HG03521 (cell line): ENCODE measurements around the gene STX16.
"Not testable (repeated sequence)": the region's sequence is repeated elsewhere in the genome, so short reads cannot be mapped to it uniquely, and the experiment has no call there.

Experiments
- ATAC-seq: cut with Tn5 transposase; IDR thresholded peaks from one replicate; pipeline ENCODE4 v1.9.1; 2021; ENCODE audit warnings: mild to moderate bottlenecking, moderate library complexity; ENCODE audit not compliant: unreplicated experiment

The STX16 gene

GRCh38 chr20:58635279-58635665, 15.8 kb upstream of the STX16 start:
- no peak for ATAC-seq

GRCh38 chr20:58636396-58636982, 14.6 kb upstream of the STX16 start:
- ATAC-seq: no peak

GRCh38 chr20:58636983-58637421, 14.1 kb upstream of the STX16 start:
- no peak for ATAC-seq

GRCh38 chr20:58637466-58638213, 13.4 kb upstream of the STX16 start:
- ATAC-seq: no peak

- ATAC-seq: no peak
Measured at GRCh38 chr20:58638467-58639181, 12.5 kb upstream of the STX16 start.

GRCh38 chr20:58639182-58640146, 11.6 kb upstream of the STX16 start:
- ATAC-seq: no peak

- ATAC-seq: no peak
Measured at GRCh38 chr20:58640446-58640845, 10.6 kb upstream of the STX16 start.

GRCh38 chr20:58642441-58642840, 8.6 kb upstream of the STX16 start:
- ATAC-seq: no peak

GRCh38 chr20:58642896-58643295, 8.2 kb upstream of the STX16 start:
- ATAC-seq: not testable (repeated sequence)

GRCh38 chr20:58645412-58645968, 5.6 kb upstream of the STX16 start:
- no peak for ATAC-seq

- no peak for ATAC-seq
Measured at GRCh38 chr20:58646257-58646656, 4.8 kb upstream of the STX16 start.

GRCh38 chr20:58646703-58647102, 4.4 kb upstream of the STX16 start:
- ATAC-seq: no peak

- no peak for ATAC-seq
Measured at GRCh38 chr20:58647162-58647795, 3.8 kb upstream of the STX16 start.

- no peak for ATAC-seq
Measured at GRCh38 chr20:58647796-58648501, 3.1 kb upstream of the STX16 start.

GRCh38 chr20:58648502-58648825, 2.6 kb upstream of the STX16 start:
- ATAC-seq: not testable (repeated sequence)

- ATAC-seq: no peak
Measured at GRCh38 chr20:58649288-58650180, 1.5 kb upstream of the STX16 start.

GRCh38 chr20:58650181-58650775, 805 bp upstream of the STX16 start:
- no peak for ATAC-seq

- no peak for ATAC-seq
Measured at GRCh38 chr20:58651559-58651945, 469 bp downstream of the STX16 start.
